ENCODE measurements around the gene SLC27A5. TPM values are rescaled to one million over a fixed set of nuclear protein-coding genes. Genes with fewer than 3 reads are reported as not detected.

Gene SLC27A5
- total and polyA plus RNA-seq, 2 donors (not counting 3 experiments of a cell fraction or from before 2014, with no cell fraction given), result 7.1 to 16.0 TPM

GRCh38 chr19:58482372-58482771, 29.4 kb downstream of the SLC27A5 start:
- no peak overlapping the region for H3K4me3 ChIP-seq (replicated peaks in 1 of 3; ENCODE audit: insufficient read depth in 1 of 3, low read depth in 1 of 3, low read length in 3 of 3)
- no peaks in the 10 kb centered on the region for H3K4me1 ChIP-seq (ENCODE audit: control insufficient read depth, extremely low read depth, insufficient read depth, low read length)
- no peaks in the 10 kb centered on the region for H3K36me3 ChIP-seq (ENCODE audit: control insufficient read depth in 2 of 2, extremely low read depth in 1 of 2, insufficient read depth in 2 of 2, low read length in 2 of 2)
- dilution Hi-C loops (cut with MboI; ENCODE audit: extremely low pct_ligation_motif_present, low sequenced_read_pairs), result no loop called here
- no peaks in the 10 kb centered on the region for H3K27me3 ChIP-seq (ENCODE audit: control insufficient read depth in 2 of 2, insufficient read depth in 2 of 2, low read length in 2 of 2)
- no peak for FAIRE-seq
- H4K20me1 ChIP-seq (replicated peaks; ENCODE audit: control insufficient read depth, extremely low read depth, insufficient read depth, low read length), result no peaks in the 10 kb centered on the region
- H2AFZ ChIP-seq (ENCODE audit: low read depth, low read length), result no peak overlapping the region
- H3K4me2 ChIP-seq (ENCODE audit: insufficient read depth, low read length), result no peak overlapping the region
- H3K27ac ChIP-seq (ENCODE audit: insufficient read depth, low read depth, low read length), result no peak overlapping the region
- no TSS peak for BruUV-seq (replicated peaks)
- no peaks in the 10 kb centered on the region for H3K79me2 ChIP-seq (ENCODE audit: control insufficient read depth, insufficient read depth, low read length)
- no peaks in the 10 kb centered on the region for H3K9me3 ChIP-seq (replicated peaks; ENCODE audit: control insufficient read depth, insufficient read depth, low read length)
- ChIA-PET CTCF (interaction anchor here (0.6 kb wide), 1 partner anchor 32 kb away, joined by 3 read pairs; no protein-coding TSS in a partner anchor), POLR2A (no interaction called here)
- H3K9me1 ChIP-seq (replicated peaks; ENCODE audit: control insufficient read depth, extremely low read depth, insufficient read depth, low read length), result no peaks in the 10 kb centered on the region
- TF ChIP-seq MAX (IDR thresholded peaks at IDR 0.05; ENCODE audit: insufficient read depth, insufficient read length), result no peak
- TF ChIP-seq JUN (IDR thresholded peaks at IDR 0.05; ENCODE audit: borderline replicate concordance, insufficient read depth, insufficient read length, low read depth), result no peak
- no peak for TF ChIP-seq CTCF (IDR thresholded peaks at IDR 0.05; ENCODE audit: extremely low read depth in 1 of 2, insufficient read depth in 1 of 2, low read depth in 1 of 2, low read length in 2 of 2)
- no peak for TF ChIP-seq EZH2 (IDR thresholded peaks at IDR 0.05; ENCODE audit: borderline replicate concordance, low read depth, low read length, severe bottlenecking)
- TF ChIP-seq FOS (IDR thresholded peaks at IDR 0.05; ENCODE audit: borderline replicate concordance, insufficient read depth, low read length), result no peak
- TF ChIP-seq MYC (IDR thresholded peaks at IDR 0.05; ENCODE audit: low read depth, low read length), result no peak
- TF ChIP-seq GATA2 (IDR thresholded peaks at IDR 0.05; ENCODE audit: insufficient read depth, insufficient read length, low read depth, low read length), result no peak
- no peak for TF ChIP-seq POLR2A (IDR thresholded peaks at IDR 0.05; ENCODE audit: low read depth, low read length)
- no peak for TF ChIP-seq POLR2AphosphoS5 (IDR thresholded peaks at IDR 0.05; ENCODE audit: insufficient read depth, low read depth, low read length)
- intact Hi-C loops (cut with micrococcal nuclease), result no loop called here
- no peak overlapping the region for H3K9ac ChIP-seq (replicated peaks; ENCODE audit: extremely low read depth, insufficient read depth, low read length)
- DNase-seq (ENCODE audit: low read depth, low spot score), result no peak

All from endothelial cell of umbilical vein (primary cell).